Hepatic stellate cell (primary cell): ENCODE data around the gene OVCH1.

Experiments
- DNase-seq: peaks from one replicate; pipeline ENCODE4 v3.0.0; 2011; ENCODE audit warnings: low spot score

The OVCH1 gene

GRCh38 chr12:29497588-29497987 lies at the start of gene OVCH1:
Gene OVCH1, minus strand, starts transcription at chr12:29497686. Its CDS starts 0 bp downstream, at chr12:29497686.
- no peak for DNase-seq

- no peak for DNase-seq
Observed at GRCh38 chr12:29547151-29547632, 49.7 kb upstream of the OVCH1 start.

GRCh38 chr12:29546000-29546399 lies 48.5 kb upstream of the OVCH1 start:
- no peak for DNase-seq

- no peak for DNase-seq
Observed at GRCh38 chr12:29545102-29545467, 47.6 kb upstream of the OVCH1 start.

GRCh38 chr12:29544428-29545101 lies 47.1 kb upstream of the OVCH1 start:
- DNase-seq, result no peak

- no peak for DNase-seq
Observed at GRCh38 chr12:29543036-29543435, 45.5 kb upstream of the OVCH1 start.

- peak; percentile 17 for DNase-seq
Observed at GRCh38 chr12:29537298-29537697, 39.8 kb upstream of the OVCH1 start.

- DNase-seq, result no peak
Observed at GRCh38 chr12:29534935-29535334, 37.4 kb upstream of the OVCH1 start.

- DNase-seq, result no peak
Observed at GRCh38 chr12:29533815-29534489, 36.5 kb upstream of the OVCH1 start.

GRCh38 chr12:29531471-29531870 lies 34.0 kb upstream of the OVCH1 start:
- no peak for DNase-seq

- DNase-seq, result no peak
Observed at GRCh38 chr12:29530436-29530835, 33.0 kb upstream of the OVCH1 start.

- no peak for DNase-seq
Observed at GRCh38 chr12:29528161-29528560, 30.7 kb upstream of the OVCH1 start.

- no peak for DNase-seq
Observed at GRCh38 chr12:29521951-29522350, 24.5 kb upstream of the OVCH1 start.

- DNase-seq, result peak; percentile 4
Observed at GRCh38 chr12:29519585-29520182, 22.2 kb upstream of the OVCH1 start.

- no peak for DNase-seq
Observed at GRCh38 chr12:29518407-29518806, 20.9 kb upstream of the OVCH1 start.

GRCh38 chr12:29517264-29517663 lies 19.8 kb upstream of the OVCH1 start:
- DNase-seq, result no peak

- DNase-seq, result peak; percentile 4
Observed at GRCh38 chr12:29516431-29516875, 19.0 kb upstream of the OVCH1 start.

- DNase-seq, result no peak
Observed at GRCh38 chr12:29510591-29511185, 13.2 kb upstream of the OVCH1 start.

GRCh38 chr12:29509503-29509902 lies 12.0 kb upstream of the OVCH1 start:
- no peak for DNase-seq

GRCh38 chr12:29508949-29509348 lies 11.5 kb upstream of the OVCH1 start:
- DNase-seq, result no peak

- no peak for DNase-seq
Observed at GRCh38 chr12:29505122-29505521, 7.6 kb upstream of the OVCH1 start.

- DNase-seq, result no peak
Observed at GRCh38 chr12:29503283-29503682, 5.8 kb upstream of the OVCH1 start.

- DNase-seq, result no peak
Observed at GRCh38 chr12:29499235-29499634, 1.7 kb upstream of the OVCH1 start.
